Brain microvascular endothelial cell (primary cell): ENCODE data around the gene MED28.

ENCODE experiments used
- DNase-seq: peaks from one replicate; pipeline ENCODE4 v3.0.0-alpha.2; 2020
- H3K27ac ChIP-seq: fragments of 250-450 bp; sonication (Bioruptor Pico); 2 replicates; pipeline ENCODE4 v1.5.1; 2020; ENCODE audit warnings: mild to moderate bottlenecking, moderate library complexity
- H3K27me3 ChIP-seq: fragments of 250-450 bp; sonication (Bioruptor Pico); replicated peaks from 2 replicates; pipeline ENCODE4 v1.5.1; 2020; ENCODE audit warnings: mild to moderate bottlenecking
- H3K36me3 ChIP-seq: fragments of 250-450 bp; sonication (Bioruptor Pico); replicated peaks from 2 replicates; pipeline ENCODE4 v1.5.1; 2020; ENCODE audit warnings: mild to moderate bottlenecking
- H3K4me3 ChIP-seq: 2 replicates; pipeline ENCODE4 v1.5.1; 2011; ENCODE audit warnings: low read depth, mild to moderate bottlenecking, control low read depth, low read length, moderate library complexity
- CTCF ChIP-seq: IDR thresholded peaks from 2 replicates; pipeline ENCODE4 v1.5.1; 2011; ENCODE audit warnings: low read depth, mild to moderate bottlenecking, moderate library complexity, low read length, control low read depth, inconsistent platforms; ENCODE audit errors: missing control alignments
- in situ Hi-C: cut with HindIII; loops from 2 replicates; pipeline ENCODE4 v1.10.0; 2017; ENCODE audit warnings: low sequenced_read_pairs, low pct_ligation_motif_present

The MED28 gene

GRCh38 chr4:17662694-17663093, 48.3 kb downstream of the MED28 start:
- Histone ChIP-seq H3K4me3 (no peak overlapping the region), H3K36me3 (no peaks in the 10 kb centered on the region), H3K27ac (no peak overlapping the region), H3K27me3 (no peaks in the 10 kb centered on the region)
- TF ChIP-seq CTCF = no peak
- in situ Hi-C loops = no loop called here
- DNase-seq = peak; percentile 7

- H3K36me3 ChIP-seq = no peaks in the 10 kb centered on the region
- in situ Hi-C loops = no loop called here
- TF ChIP-seq CTCF = no peak
Measured at GRCh38 chr4:17664755-17665154, 50.3 kb downstream of the MED28 start.

GRCh38 chr4:17665346-17665745, 50.9 kb downstream of the MED28 start:
- in situ Hi-C loops = no loop called here
- Histone ChIP-seq H3K27me3 (no peaks in the 10 kb centered on the region), H3K36me3 (no peaks in the 10 kb centered on the region), H3K27ac (no peak overlapping the region), H3K4me3 (no peak overlapping the region)
- DNase-seq = no peak
- no peak for TF ChIP-seq CTCF

More at GRCh38 chr4:17664755-17665154, 50.3 kb downstream of the MED28 start:
- Histone ChIP-seq H3K4me3 (no peak overlapping the region), H3K27ac (no peak overlapping the region), H3K27me3 (no peaks in the 10 kb centered on the region)
- no peak for DNase-seq

- TF ChIP-seq CTCF = no peak
- no peaks in the 10 kb centered on the region for H3K36me3 ChIP-seq
- H3K4me3 ChIP-seq = no peak overlapping the region
- DNase-seq = no peak
- no peak overlapping the region for H3K27ac ChIP-seq
- in situ Hi-C loops = no loop called here
- no peaks in the 10 kb centered on the region for H3K27me3 ChIP-seq
Measured at GRCh38 chr4:17665852-17666251, 51.4 kb downstream of the MED28 start.

GRCh38 chr4:17667253-17667652, 52.8 kb downstream of the MED28 start:
- no peaks in the 10 kb centered on the region for H3K27me3 ChIP-seq
- no peaks in the 10 kb centered on the region for H3K36me3 ChIP-seq
- in situ Hi-C loops = no loop called here
- H3K27ac ChIP-seq = no peak overlapping the region
- no peak for TF ChIP-seq CTCF
- no peak overlapping the region for H3K4me3 ChIP-seq
- DNase-seq = no peak

- Histone ChIP-seq H3K4me3 (no peak overlapping the region), H3K27ac (no peak overlapping the region), H3K27me3 (no peaks in the 10 kb centered on the region), H3K36me3 (no peaks in the 10 kb centered on the region)
- no peak for TF ChIP-seq CTCF
- in situ Hi-C loops = no loop called here
- DNase-seq = no peak
Measured at GRCh38 chr4:17667653-17668201, 53.3 kb downstream of the MED28 start.
